HG03354 (cell line): ENCODE results near the gene ZNF184.
"Not testable (repeated sequence)": the region's sequence is repeated elsewhere in the genome, so short reads cannot be mapped to it uniquely, and the experiment has no call there.

Source experiments
- ATAC-seq: cut with Tn5 transposase; IDR thresholded peaks from one replicate; pipeline ENCODE4 v1.9.1; 2021; ENCODE audit warnings: mild to moderate bottlenecking; ENCODE audit not compliant: unreplicated experiment, poor library complexity, severe bottlenecking

Gene ZNF184

DNA sequence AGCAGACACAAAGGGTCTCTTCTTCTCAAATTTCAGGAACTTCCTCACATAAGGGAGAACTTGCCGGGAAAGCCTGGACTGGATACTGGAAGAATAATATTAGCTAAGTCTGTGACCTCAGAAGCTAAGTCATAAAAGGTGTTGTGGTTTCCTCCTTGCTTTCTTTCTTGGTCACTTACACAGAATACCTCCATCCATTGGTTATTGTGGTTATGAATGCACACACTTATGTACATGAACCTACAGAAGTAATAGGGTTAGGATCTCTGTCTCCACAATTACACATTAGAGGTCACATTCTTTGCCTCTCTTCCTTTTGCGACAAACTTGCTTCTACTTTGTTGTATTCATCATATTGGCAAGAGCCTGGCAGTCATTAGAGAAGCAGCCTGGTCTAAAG lies 43.9 kb downstream of the ZNF184 start:
- no peak for ATAC-seq

DNA sequence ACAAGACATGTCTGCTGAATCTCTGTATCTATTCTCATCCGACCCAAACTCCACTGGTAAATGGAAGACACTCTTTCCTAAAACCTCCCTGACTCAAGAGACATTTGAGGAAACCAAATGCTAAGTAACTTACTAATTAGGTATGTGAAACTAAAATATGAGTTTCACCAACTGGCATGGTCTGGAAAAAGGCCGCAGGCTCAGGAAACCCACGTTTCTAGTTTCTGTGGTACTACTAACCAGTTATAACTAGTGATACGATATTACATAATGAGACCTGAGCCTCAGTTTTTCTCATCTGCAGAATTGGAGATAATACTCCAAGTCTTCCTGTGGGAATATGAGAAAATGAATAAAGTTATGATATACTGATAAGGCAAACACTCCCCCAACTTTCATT lies 44.4 kb downstream of the ZNF184 start:
- ATAC-seq, result no peak

DNA sequence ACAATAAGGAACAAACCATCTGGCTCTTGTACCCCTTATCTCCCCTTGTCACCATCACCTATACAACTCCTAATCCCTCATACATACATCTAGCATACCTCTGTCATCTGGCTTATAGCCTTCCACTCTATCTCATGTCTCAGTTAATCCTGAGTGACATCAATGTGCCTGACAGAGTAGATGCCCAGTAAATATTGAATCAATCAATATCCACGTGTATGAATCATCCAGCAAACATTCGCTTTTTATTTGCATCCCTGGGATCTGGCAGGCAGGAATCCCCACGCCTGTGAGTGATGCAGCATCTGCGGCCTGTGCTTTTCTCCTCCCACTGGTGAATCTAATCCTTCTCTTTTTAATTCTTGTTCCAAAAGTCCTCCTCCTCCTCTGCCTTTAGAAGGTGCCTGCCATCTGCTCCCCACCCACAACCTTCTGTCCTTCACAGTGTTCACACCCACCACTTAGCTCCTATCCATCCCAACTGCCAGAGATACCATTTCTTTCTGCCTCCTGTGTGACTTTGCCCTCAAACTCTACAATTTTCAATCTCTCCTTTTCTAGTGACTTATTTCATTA lies 46.8 kb downstream of the ZNF184 start:
- no peak for ATAC-seq

DNA sequence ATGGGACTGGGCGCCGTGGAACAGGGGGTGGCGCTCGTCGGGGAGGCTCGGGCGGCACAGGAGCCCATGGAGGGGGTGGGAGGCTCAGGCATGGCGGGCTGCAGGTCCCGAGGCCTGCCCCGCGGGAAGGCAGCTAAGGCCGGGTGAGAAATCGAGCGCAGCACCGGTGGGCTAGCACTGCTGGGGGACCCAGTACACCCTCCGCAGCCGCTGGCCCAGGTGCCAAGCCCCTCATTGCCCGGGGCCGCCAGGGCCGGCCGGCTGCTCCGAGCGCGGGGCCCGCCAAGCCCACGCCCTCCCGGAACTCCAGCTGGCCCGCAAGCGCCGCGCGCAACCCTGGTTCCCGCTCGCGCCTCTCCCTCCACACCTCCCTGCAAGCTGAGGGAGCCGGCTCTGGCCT lies 48.1 kb downstream of the ZNF184 start:
- not testable (repeated sequence) for ATAC-seq

DNA sequence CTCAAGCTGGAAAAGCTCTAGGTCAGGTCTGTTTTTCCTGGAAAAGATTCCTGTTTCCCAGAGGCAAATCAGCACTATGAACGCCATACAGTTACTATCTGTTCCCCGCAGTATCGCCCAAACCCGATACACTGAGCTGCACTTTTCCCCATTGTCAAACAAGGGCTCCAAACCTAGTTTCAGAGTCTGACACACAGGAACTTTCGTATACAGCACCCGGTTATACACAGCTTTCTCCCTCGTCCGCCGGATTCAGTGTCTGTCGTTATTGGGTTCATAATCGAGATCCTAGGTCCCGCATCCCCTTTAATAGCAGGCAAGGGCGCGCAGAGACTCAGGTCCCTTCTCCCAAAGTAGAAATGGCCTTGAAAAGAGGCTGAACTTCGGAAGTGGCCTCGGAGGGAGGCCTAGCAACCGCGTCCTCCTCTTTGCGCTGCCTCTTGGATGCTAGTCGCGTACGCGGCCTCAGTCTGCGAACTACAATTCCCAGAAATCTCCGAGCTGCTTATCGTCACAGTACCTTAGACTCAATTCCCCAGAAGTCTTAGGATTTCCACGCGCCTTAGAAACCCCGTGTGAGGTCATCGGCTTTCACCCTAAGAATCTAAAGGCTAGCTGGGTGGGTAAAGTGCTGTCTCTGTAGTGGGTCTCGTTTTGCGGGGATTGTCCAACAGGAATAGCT lies 50.1 kb downstream of the ZNF184 start:
- ATAC-seq, result no peak

DNA sequence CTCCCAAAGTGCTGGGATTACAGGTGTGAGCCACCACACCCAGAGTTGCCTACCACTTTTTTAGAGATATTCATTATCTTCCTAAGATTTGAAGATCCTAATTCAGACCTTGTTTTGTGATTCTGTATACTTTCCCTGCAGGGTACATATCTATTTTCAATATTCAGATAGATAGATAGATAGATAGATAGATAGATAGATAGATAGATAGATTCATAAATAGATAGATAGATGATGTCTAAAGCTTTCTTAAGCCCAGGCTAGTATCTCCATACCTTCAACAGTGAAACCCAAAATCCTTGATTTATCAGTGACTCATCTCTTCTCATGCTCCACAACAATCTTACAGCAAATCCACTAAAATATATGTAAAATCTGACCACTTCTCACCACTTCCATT lies 53.5 kb downstream of the ZNF184 start:
- ATAC-seq, result no peak

DNA sequence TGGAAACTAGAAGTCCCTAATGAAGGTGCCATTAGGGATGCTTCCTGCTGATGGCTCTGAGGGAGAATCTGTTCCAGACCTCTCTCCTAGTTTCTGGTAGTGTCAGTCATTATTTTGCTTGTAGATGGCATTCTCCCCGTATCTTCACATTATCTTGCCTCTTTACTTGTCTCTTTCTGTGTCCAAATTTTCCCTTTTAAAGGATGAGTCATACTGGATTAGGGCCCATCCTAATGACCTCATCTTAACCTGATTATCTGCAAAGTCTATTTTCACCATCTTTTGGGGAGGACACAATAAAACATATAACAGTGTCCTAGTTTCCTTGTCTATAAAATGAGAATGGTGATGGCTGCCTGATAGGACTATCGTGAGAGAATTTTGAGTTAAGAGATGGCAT lies 57.0 kb downstream of the ZNF184 start:
- no peak for ATAC-seq

DNA sequence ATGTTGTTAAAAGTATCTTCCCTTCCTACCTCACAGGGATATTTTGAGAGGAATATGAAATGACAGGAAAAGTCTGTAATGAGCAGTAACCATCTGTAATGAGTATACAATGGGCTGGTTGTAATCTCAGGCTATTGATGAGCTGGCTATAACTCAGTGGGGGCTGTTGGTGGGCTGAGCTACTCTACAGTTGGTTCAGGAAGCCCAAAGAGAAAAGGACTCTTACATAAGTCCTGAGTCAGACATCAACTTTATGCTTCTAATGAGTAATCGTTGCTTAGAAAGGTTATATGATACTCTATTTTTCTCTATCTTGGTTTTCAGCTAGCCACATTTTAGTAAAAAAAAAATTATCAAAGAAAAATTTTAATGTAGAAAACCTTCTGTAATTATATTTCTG lies 57.9 kb downstream of the ZNF184 start:
- no peak for ATAC-seq

DNA sequence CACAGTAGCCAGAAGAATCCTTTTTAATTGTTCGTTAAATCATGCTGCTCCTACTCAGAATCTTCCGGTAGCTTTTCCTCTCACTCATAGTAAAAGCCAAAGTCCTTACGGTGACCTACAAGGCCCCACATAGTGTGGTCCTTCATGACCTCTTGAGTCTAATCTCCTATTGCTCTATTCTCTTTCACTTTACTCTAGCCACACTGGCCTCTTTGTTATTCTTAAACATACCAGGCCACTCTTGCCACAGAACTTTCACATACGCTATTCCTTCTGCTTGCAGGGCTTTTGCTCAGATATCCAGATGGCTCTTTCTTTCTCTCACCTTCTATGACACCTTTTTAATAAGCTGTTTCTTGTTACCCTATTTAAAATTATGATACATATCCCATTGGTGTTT lies 58.6 kb downstream of the ZNF184 start:
- ATAC-seq, result no peak

DNA sequence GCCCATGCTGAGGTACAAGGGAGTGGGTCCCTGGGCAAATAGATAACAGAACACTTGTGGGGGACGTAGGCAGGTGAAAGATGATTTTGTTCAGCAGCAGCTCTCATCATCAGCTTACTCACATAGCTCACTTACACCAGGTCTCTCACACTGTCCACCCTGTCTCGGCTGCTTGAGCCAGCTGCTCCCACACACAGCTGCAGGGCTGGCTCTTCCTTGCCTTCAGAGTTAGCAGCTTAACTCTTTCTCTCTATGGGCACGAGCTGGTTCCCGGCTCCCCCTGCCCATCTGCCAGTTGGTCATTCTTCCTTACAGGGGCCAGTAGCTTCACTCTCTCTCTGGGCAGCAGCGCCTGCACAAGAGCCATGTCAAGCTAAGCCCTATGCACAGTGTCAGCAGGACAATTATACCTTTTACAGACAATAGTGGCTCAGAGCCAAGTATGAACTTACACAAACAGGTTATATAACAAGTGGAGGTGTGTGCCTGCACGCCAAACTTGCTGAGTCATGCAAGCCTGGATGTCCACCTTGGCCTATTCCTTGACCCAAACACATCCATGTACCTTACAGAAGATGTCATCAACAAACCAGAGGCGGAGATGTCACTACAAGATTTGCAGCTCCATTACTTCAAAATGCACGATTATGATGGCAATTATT lies 65.6 kb downstream of the ZNF184 start:
- no peak for ATAC-seq

DNA sequence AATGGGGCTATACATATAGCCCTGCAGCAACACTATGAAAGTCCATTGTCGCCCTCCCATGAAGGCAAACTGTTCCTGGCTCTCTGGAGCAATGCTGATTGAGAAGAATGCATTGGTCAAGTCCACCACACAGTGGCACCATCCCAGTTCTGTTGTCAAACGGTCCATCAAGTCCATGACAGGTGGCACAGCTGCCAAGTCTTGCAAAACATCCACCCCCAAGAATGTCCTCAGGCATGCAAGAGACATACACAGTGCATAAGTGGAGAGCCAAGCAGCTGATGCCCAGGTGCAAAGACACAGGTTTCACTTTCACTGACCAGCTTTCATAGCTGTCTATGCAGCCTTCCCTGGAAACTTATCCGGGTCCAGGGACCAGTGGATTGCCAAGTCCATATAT lies 66.8 kb downstream of the ZNF184 start:
- no peak for ATAC-seq

DNA sequence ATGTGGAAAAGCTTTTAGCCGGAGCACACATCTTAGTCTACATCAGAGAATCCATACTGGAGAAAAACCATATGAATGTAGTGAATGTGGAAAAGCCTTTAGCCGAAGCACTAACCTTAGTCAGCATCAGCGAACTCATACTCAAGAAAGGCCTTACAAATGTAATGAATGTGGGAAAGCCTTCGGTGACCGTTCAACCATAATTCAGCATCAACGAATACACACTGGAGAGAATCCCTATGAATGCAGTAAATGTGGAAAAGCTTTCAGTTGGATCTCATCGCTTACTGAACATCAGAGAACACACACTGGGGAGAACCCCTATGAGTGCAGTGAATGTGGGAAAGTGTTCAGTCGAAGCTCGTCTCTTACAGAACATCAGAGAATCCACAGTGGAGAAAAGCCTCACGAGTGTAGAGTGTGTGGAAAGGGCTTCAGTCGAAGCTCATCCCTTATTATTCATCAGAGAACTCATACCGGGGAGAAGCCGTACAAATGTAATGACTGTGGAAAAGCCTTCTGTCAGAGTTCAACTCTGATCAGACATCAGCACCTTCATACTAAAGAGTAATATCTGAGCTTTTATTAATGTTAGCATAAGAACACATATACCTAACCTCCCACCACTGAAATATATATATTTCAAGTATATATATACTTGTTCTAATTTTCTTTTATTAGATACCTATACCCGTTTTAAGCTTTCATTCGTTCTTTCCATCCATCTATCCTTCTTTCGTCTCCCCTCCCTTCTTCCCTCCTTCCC lies 71.8 kb downstream of the ZNF184 start:
- ATAC-seq, result no peak
